ENCODE data around the gene NDRG4.

DNA sequence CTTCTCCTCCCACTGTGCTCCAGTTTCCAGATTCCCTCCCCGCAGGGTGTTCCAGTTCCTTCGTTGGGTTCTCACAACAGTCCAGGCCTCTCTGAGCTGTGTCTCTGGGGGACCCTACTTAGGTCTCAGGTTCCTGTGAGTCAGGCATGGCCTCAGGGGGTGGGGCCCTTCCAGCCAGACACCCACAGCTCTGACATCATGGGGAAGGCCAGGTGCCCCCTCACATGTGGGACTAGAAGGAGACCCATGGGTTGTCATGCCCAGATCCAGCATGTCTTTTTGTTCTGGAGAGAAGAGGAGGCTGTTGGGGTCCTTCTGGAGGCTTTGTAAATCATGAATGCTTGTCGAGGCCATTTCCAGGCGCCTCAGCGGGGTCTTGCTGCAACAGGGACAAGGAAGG lies 32.0 kb upstream of the NDRG4 start:
- TF ChIP-seq, protein P1, sequence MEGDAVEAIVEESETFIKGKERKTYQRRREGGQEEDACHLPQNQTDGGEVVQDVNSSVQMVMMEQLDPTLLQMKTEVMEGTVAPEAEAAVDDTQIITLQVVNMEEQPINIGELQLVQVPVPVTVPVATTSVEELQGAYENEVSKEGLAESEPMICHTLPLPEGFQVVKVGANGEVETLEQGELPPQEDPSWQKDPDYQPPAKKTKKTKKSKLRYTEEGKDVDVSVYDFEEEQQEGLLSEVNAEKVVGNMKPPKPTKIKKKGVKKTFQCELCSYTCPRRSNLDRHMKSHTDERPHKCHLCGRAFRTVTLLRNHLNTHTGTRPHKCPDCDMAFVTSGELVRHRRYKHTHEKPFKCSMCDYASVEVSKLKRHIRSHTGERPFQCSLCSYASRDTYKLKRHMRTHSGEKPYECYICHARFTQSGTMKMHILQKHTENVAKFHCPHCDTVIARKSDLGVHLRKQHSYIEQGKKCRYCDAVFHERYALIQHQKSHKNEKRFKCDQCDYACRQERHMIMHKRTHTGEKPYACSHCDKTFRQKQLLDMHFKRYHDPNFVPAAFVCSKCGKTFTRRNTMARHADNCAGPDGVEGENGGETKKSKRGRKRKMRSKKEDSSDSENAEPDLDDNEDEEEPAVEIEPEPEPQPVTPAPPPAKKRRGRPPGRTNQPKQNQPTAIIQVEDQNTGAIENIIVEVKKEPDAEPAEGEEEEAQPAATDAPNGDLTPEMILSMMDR (IDR thresholded peaks at IDR 0.05): no peak
- no peak for TF ChIP-seq POLR2A (IDR thresholded peaks at IDR 0.05)

All from uterus (tissue), 2 donors.